ENCODE results near the gene SMG7. TPM values are rescaled to one million over a fixed set of nuclear protein-coding genes. Genes with fewer than 3 reads are reported as not detected.
A peak's percentile ranks its signal among the peaks of the same experiment; 100 is the strongest.

SMG7 gene
- total RNA-seq, 1 donor from 2014 or later: 26.4 TPM

- no peak for DNase-seq (ENCODE audit: low spot score in 2 of 2)
- Histone ChIP-seq H3K27ac (no peak overlapping the region), H3K4me1 (no peaks in the 10 kb centered on the region), H3K36me3 (no peaks in the 10 kb centered on the region), H3K27me3 (no peaks in the 10 kb centered on the region), H3K9me3 (no peaks in the 10 kb centered on the region), H3K4me3 (no peak overlapping the region)
- no peak for TF ChIP-seq CTCF (IDR thresholded peaks at IDR 0.05)
- intact Hi-C loops (cut with DNase I): no loop called here
These were observed 123.2 kb downstream of the SMG7 start for GRCh38 chr1:183595537-183595936.

- Histone ChIP-seq H3K4me3 (no peak overlapping the region), H3K27ac (no peak overlapping the region), H3K4me1 (no peaks in the 10 kb centered on the region), H3K9me3 (no peaks in the 10 kb centered on the region), H3K27me3 (no peaks in the 10 kb centered on the region), H3K36me3 (no peaks in the 10 kb centered on the region)
- no peak for DNase-seq (ENCODE audit: low spot score in 2 of 2)
- intact Hi-C loops (cut with DNase I): no loop called here
- no peak for TF ChIP-seq CTCF (IDR thresholded peaks at IDR 0.05)
These were observed 124.2 kb downstream of the SMG7 start for GRCh38 chr1:183596500-183596899.

- H3K4me1 ChIP-seq: no peaks in the 10 kb centered on the region
- no peaks in the 10 kb centered on the region for H3K36me3 ChIP-seq
- no peak overlapping the region for H3K4me3 ChIP-seq
- DNase-seq (ENCODE audit: low spot score in 2 of 2): no peak
- no peaks in the 10 kb centered on the region for H3K9me3 ChIP-seq
- no peak overlapping the region for H3K27ac ChIP-seq
- TF ChIP-seq CTCF (IDR thresholded peaks at IDR 0.05): no peak
- H3K27me3 ChIP-seq: no peaks in the 10 kb centered on the region
- intact Hi-C loops (cut with DNase I): no loop called here
These were observed 125.5 kb downstream of the SMG7 start for GRCh38 chr1:183597656-183598347.

- Histone ChIP-seq H3K9me3 (no peaks in the 10 kb centered on the region), H3K27me3 (no peaks in the 10 kb centered on the region), H3K27ac (no peak overlapping the region), H3K36me3 (no peaks in the 10 kb centered on the region), H3K4me1 (no peaks in the 10 kb centered on the region), H3K4me3 (no peak overlapping the region)
- TF ChIP-seq CTCF (IDR thresholded peaks at IDR 0.05): no peak
- intact Hi-C loops (cut with DNase I): no loop called here
- no peak for DNase-seq (ENCODE audit: low spot score in 2 of 2)
These were observed 126.1 kb downstream of the SMG7 start for GRCh38 chr1:183598386-183598785.

GRCh38 chr1:183600136-183600535 is 127.8 kb downstream of the SMG7 start:
- TF ChIP-seq CTCF (IDR thresholded peaks at IDR 0.05): no peak
- intact Hi-C loops (cut with DNase I): no loop called here
- Histone ChIP-seq H3K27me3 (no peaks in the 10 kb centered on the region), H3K27ac (no peak overlapping the region), H3K4me1 (no peaks in the 10 kb centered on the region), H3K36me3 (no peaks in the 10 kb centered on the region), H3K9me3 (no peaks in the 10 kb centered on the region), H3K4me3 (no peak overlapping the region)
- peak in 1 of 2 donors; percentile 79 for DNase-seq (ENCODE audit: low spot score in 2 of 2)

GRCh38 chr1:183600634-183601033 is 128.3 kb downstream of the SMG7 start:
- TF ChIP-seq CTCF (IDR thresholded peaks at IDR 0.05): no peak
- DNase-seq (ENCODE audit: low spot score in 2 of 2): no peak
- H3K4me1 ChIP-seq: no peaks in the 10 kb centered on the region
- H3K27me3 ChIP-seq: no peaks in the 10 kb centered on the region
- no peaks in the 10 kb centered on the region for H3K36me3 ChIP-seq
- no peaks in the 10 kb centered on the region for H3K9me3 ChIP-seq
- no peak overlapping the region for H3K27ac ChIP-seq
- intact Hi-C loops (cut with DNase I): no loop called here
- H3K4me3 ChIP-seq: no peak overlapping the region

Measured in ascending aorta (tissue), 2 donors.